H1 (cell line): Measurements from ENCODE around the gene WNT7A. TPM values are rescaled to one million over a fixed set of nuclear protein-coding genes. Genes with fewer than 3 reads are reported as not detected.

Source experiments
- CTCF ChIA-PET: fragments of 300-600 bp; sonication (Branson Sonifier 250); formaldehyde crosslinking; loops from one replicate; lab custom pipeline; 2021; ENCODE audit not compliant: partially characterized antibody; lab: Charles Lee
- POLR2A ChIA-PET: fragments of 300-600 bp; sonication (Branson Sonifier 250); formaldehyde crosslinking; loops from one replicate; lab custom pipeline; 2021; ENCODE audit warnings: inconsistent platforms; ENCODE audit not compliant: partially characterized antibody; lab: Charles Lee
- DNase-seq, 2 experiments: peaks; one replicate each; pipeline versions ENCODE4 v3.0.0 to v3.0.0-alpha.2; 2010 to 2022; ENCODE audit warnings: low spot score in 2 of 2, low read depth in 1 of 2, mixed read lengths in 1 of 2
- FAIRE-seq: peaks from 2 replicates; lab custom pipeline; 2011; peaks lifted over from hg19 to GRCh38; lab: Jason Lieb, UNC
- H2AFZ ChIP-seq: 2 replicates; pipeline ENCODE4 v1.8.1; 2012; ENCODE audit warnings: low read length, inconsistent platforms
- H2AK5ac ChIP-seq: 2 replicates; pipeline ENCODE4 v1.6.1; 2013; ENCODE audit warnings: low read depth, low read length
- H2BK120ac ChIP-seq: replicated peaks from 2 replicates; pipeline ENCODE3; 2013; ENCODE audit warnings: low read depth, low read length, inconsistent platforms
- H2BK12ac ChIP-seq: 2 replicates; pipeline ENCODE4 v1.6.1; 2013; ENCODE audit warnings: low read depth, low read length
- H2BK15ac ChIP-seq: 2 replicates; pipeline ENCODE4 v1.6.1; 2013; ENCODE audit warnings: low read length
- H2BK20ac ChIP-seq: 2 replicates; pipeline ENCODE4 v1.6.1; 2013; ENCODE audit warnings: low read length
- H2BK5ac ChIP-seq: 2 replicates; pipeline ENCODE4 v1.6.1; 2013; ENCODE audit warnings: low read depth, low read length
- H3K14ac ChIP-seq: 2 replicates; pipeline ENCODE4 v1.6.1; 2013; ENCODE audit warnings: inconsistent platforms; ENCODE audit not compliant: insufficient read length
- H3K18ac ChIP-seq: 2 replicates; pipeline ENCODE4 v1.6.1; 2013; ENCODE audit warnings: low read length; ENCODE audit errors: extremely low read depth
- H3K23ac ChIP-seq: 2 replicates; pipeline ENCODE4 v1.6.1; 2013; ENCODE audit warnings: inconsistent platforms; ENCODE audit not compliant: insufficient read length
- H3K23me2 ChIP-seq: 2 replicates; pipeline ENCODE4 v1.6.1; 2013; ENCODE audit warnings: low read depth, low read length
- H3K27ac ChIP-seq: 2 replicates; pipeline ENCODE4 v1.6.1; 2011; ENCODE audit warnings: low read depth, low read length, inconsistent platforms
- H3K27me3 ChIP-seq, 4 experiments: replicated peaks in 1 of 4; 1 replicate in 1 of 4; 2 replicates in 3 of 4; pipeline versions ENCODE4 v1.6.1 to v1.8.1; 2011 to 2013; ENCODE audit warnings: low read length in 3 of 4, mild to moderate bottlenecking in 3 of 4, inconsistent platforms in 2 of 4, mixed read lengths in 2 of 4, moderate library complexity in 1 of 4; ENCODE audit not compliant: control insufficient read depth in 3 of 4, insufficient read depth in 3 of 4; ENCODE audit errors: extremely low read depth in 1 of 4
- H3K36me3 ChIP-seq, 4 experiments: 2 replicates each; pipeline versions ENCODE4 v1.6.1 to v1.8.1; 2011 to 2013; ENCODE audit warnings: mild to moderate bottlenecking in 4 of 4, low read length in 3 of 4, moderate library complexity in 2 of 4, control low read depth in 1 of 4, inconsistent platforms in 1 of 4; ENCODE audit not compliant: insufficient read depth in 4 of 4, control insufficient read depth in 2 of 4
- H3K4ac ChIP-seq: replicated peaks from 2 replicates; pipeline ENCODE3; 2013; ENCODE audit warnings: low read length, low read depth, mixed read lengths, inconsistent platforms; ENCODE audit not compliant: insufficient read length
- H3K4me1 ChIP-seq, 4 experiments: replicated peaks in 1 of 4; 1 replicate in 1 of 4; 2 replicates in 3 of 4; pipeline versions ENCODE4 v1.6.1 to v1.8.1; 2011 to 2013; ENCODE audit warnings: low read length in 3 of 4, inconsistent platforms in 2 of 4, mixed read lengths in 1 of 4; ENCODE audit not compliant: insufficient read depth in 4 of 4, control insufficient read depth in 3 of 4
- H3K4me2 ChIP-seq, 2 experiments: 2 replicates each; pipeline versions ENCODE4 v1.6.1 to v1.8.1; 2011 to 2013; ENCODE audit warnings: low read depth in 2 of 2, low read length in 2 of 2, control low read depth in 1 of 2, inconsistent platforms in 1 of 2, mild to moderate bottlenecking in 1 of 2; ENCODE audit not compliant: insufficient read depth in 1 of 2
- H3K4me3 ChIP-seq, 4 experiments: fragments of 200-600, 300-600 bp in 1 of 4; sonication (generic), shearing (Covaris generic), sonication (Bioruptor Twin) in 1 of 4; 2 replicates each; pipeline versions ENCODE4 v1.5.1 to v1.8.1; 2011 to 2016; ENCODE audit warnings: low read length in 4 of 4, low read depth in 3 of 4, control low read depth in 2 of 4, inconsistent platforms in 2 of 4, mild to moderate bottlenecking in 2 of 4, mixed read lengths in 1 of 4, moderate library complexity in 1 of 4; ENCODE audit not compliant: insufficient read depth in 2 of 4; ENCODE audit errors: extremely low read depth in 1 of 4
- H3K56ac ChIP-seq: replicated peaks from 2 replicates; pipeline ENCODE3; 2013; ENCODE audit warnings: low read depth, mild to moderate bottlenecking, mixed read lengths, low read length, inconsistent platforms; ENCODE audit not compliant: insufficient read length
- H3K79me1 ChIP-seq: 2 replicates; pipeline ENCODE4 v1.6.1; 2013; ENCODE audit warnings: low read depth, low read length, control low read depth
- H3K79me2 ChIP-seq, 2 experiments: 2 replicates each; pipeline versions ENCODE4 v1.6.1 to v1.8.1; 2012 to 2013; ENCODE audit warnings: low read length in 2 of 2, mild to moderate bottlenecking in 2 of 2, inconsistent platforms in 1 of 2; ENCODE audit not compliant: insufficient read depth in 2 of 2, control insufficient read depth in 1 of 2
- H3K9ac ChIP-seq, 4 experiments: replicated peaks in 1 of 4; 1 replicate in 1 of 4; 2 replicates in 3 of 4; pipeline versions ENCODE4 v1.6.1 to v1.8.1; 2011 to 2013; ENCODE audit warnings: low read depth in 3 of 4, low read length in 3 of 4, control low read depth in 2 of 4, mild to moderate bottlenecking in 2 of 4, moderate library complexity in 2 of 4, inconsistent platforms in 1 of 4; ENCODE audit errors: extremely low read depth in 1 of 4
- H3K9me3 ChIP-seq, 2 experiments: 2 replicates each; pipeline versions ENCODE4 v1.6.1 to v1.8.1; 2012 to 2013; ENCODE audit warnings: mild to moderate bottlenecking in 2 of 2, moderate library complexity in 2 of 2, control low read depth in 1 of 2, inconsistent platforms in 1 of 2, low read depth in 1 of 2, low read length in 1 of 2, mixed read lengths in 1 of 2; ENCODE audit not compliant: insufficient read depth in 2 of 2
- H4K20me1 ChIP-seq, 2 experiments: replicated peaks in 1 of 2; 2 replicates each; pipeline versions ENCODE3 to v1.8.1; 2011 to 2013; ENCODE audit warnings: inconsistent platforms in 2 of 2, low read length in 2 of 2, mild to moderate bottlenecking in 1 of 2; ENCODE audit not compliant: insufficient read depth in 2 of 2, control insufficient read depth in 1 of 2
- H4K5ac ChIP-seq: 2 replicates; pipeline ENCODE4 v1.6.1; 2013; ENCODE audit warnings: low read length, low read depth, mixed read lengths, inconsistent platforms; ENCODE audit not compliant: insufficient read length
- H4K8ac ChIP-seq: 2 replicates; pipeline ENCODE4 v1.8.0; 2013; ENCODE audit warnings: mild to moderate bottlenecking, moderate library complexity, low read length, inconsistent platforms; ENCODE audit not compliant: insufficient read depth; ENCODE audit errors: extremely low read depth
- H4K91ac ChIP-seq: replicated peaks from 2 replicates; pipeline ENCODE3; 2013; ENCODE audit warnings: low read length, mixed read lengths, inconsistent platforms; ENCODE audit not compliant: insufficient read length
- CEBPB ChIP-seq: IDR thresholded peaks from 2 replicates; pipeline ENCODE4 v1.6.1; 2012; ENCODE audit warnings: low read depth, low read length
- CHD2 ChIP-seq: IDR thresholded peaks from 2 replicates; pipeline ENCODE4 v1.6.1; 2012; ENCODE audit warnings: low read length, improper control_type of control experiment
- E2F6 ChIP-seq: IDR thresholded peaks from 2 replicates; pipeline ENCODE4 v1.6.1; 2012; ENCODE audit warnings: inconsistent platforms
- EGR1 ChIP-seq: IDR thresholded peaks from 2 replicates; pipeline ENCODE4 v1.6.1; 2011; ENCODE audit warnings: low read depth, low read length, borderline replicate concordance
- GTF2F1 ChIP-seq: IDR thresholded peaks from 2 replicates; pipeline ENCODE4 v1.6.1; 2012; ENCODE audit warnings: low read depth, low read length, improper control_type of control experiment, borderline replicate concordance
- MAFK ChIP-seq: IDR thresholded peaks from 2 replicates; pipeline ENCODE4 v1.6.1; 2012; ENCODE audit warnings: low read depth, mild to moderate bottlenecking, improper control_type of control experiment, low read length
- POLR2A ChIP-seq, 2 experiments: IDR thresholded peaks; 1 replicate in 1 of 2; 2 replicates in 1 of 2; pipeline ENCODE4 v1.6.1; 2011; ENCODE audit warnings: low read depth in 2 of 2, low read length in 2 of 2, mild to moderate bottlenecking in 2 of 2; ENCODE audit errors: control extremely low read depth in 1 of 2
- TBP ChIP-seq: IDR thresholded peaks from 2 replicates; pipeline ENCODE4 v1.6.1; 2011; ENCODE audit warnings: low read depth, low read length, improper control_type of control experiment
- WGBS, 2 experiments: shearing (Covaris generic) in 1 of 2; methylation state at CpG; one replicate each; pipeline versions ENCODE4 v1.1.6 to v1.1.7; 2013 to 2015; ENCODE audit warnings: low lambda C conversion rate in 2 of 2, mixed read lengths in 2 of 2, inconsistent platforms in 1 of 2, low coverage in 1 of 2, missing lambda C conversion rate in 1 of 2; ENCODE audit not compliant: insufficient replicate concordance in 2 of 2, insufficient coverage in 1 of 2, insufficient read length in 1 of 2; ENCODE audit errors: extremely low coverage in 1 of 2, missing lambda C conversion rate in 1 of 2; 5-methylcytosine and 5-hydroxymethylcytosine counted together
- polyA plus RNA-seq, 7 experiments: library from polyadenylated mRNA; depleted of rRNA in 3 of 7; stranded (reverse) in 5 of 7; unstranded in 2 of 7; fragments of >200 nt in 5 of 7; fragments of 200-250 nt in 2 of 7; gene quantifications; 1 replicate in 5 of 7; 2 replicates in 1 of 7; 4 replicates in 1 of 7; pipeline versions ENCODE4 v1.2.1 to v1.2.3, GENCODE V29; 2011 to 2013; ENCODE audit warnings: missing spikeins in 2 of 7, mixed read lengths in 2 of 7
- total RNA-seq: library from RNA; stranded (reverse); fragmentation: NEBNext Ultra II Directional; extraction: Animal tissue kit (Norgen Biotek cat#: 25700); gene quantifications from 2 replicates; pipeline ENCODE4 v1.2.1, GENCODE V29; 2021

Gene WNT7A
- total and polyA plus RNA-seq, 2 of the 8 experiments (the other 6 are each of a cell fraction or from before 2014, with no cell fraction given), result 0.02 TPM; not detected in 1

GRCh38 chr3:13877911-13878280 is 2.0 kb downstream of the WNT7A start:
- 24% methylated on average over 3 of the region's 25 CpGs; no CpG with 5 or more reads in 1 of the 2 experiments for WGBS, 2 experiments
- H3K23me2 ChIP-seq, result peaks cover 19% of the 10 kb centered on the region; the same call in 1 of the 2 replicates
- H2BK20ac ChIP-seq, result no peak overlapping the region
- CTCF ChIA-PET, result interaction anchor here (19.2 kb wide), 1 partner anchor 213 kb away, joined by 765 read pairs; no protein-coding TSS in a partner anchor
- no peak overlapping the region for H3K14ac ChIP-seq
- H3K27me3 ChIP-seq, result peaks cover 56 to 92% (median 67%) of the 10 kb centered on the region in 4 experiments
- no peak overlapping the region for H2BK120ac ChIP-seq
- H3K9ac ChIP-seq, result no peak overlapping the region
- H3K36me3 ChIP-seq, result no peaks in the 10 kb centered on the region
- peak overlapping the region; percentile 87 to 98 for H3K4me2 ChIP-seq
- TF ChIP-seq TBP, result no peak
- TF ChIP-seq CHD2, result no peak
- no peak for TF ChIP-seq CEBPB
- TF ChIP-seq E2F6, result no peak
- no peak for TF ChIP-seq EGR1
- no peak for TF ChIP-seq MAFK
- TF ChIP-seq GTF2F1, result no peak
- no peak for TF ChIP-seq POLR2A (IDR thresholded peaks at IDR 0.05; ENCODE audit: control extremely low read depth in 1 of 2, low read depth in 2 of 2, low read length in 2 of 2)
- FAIRE-seq (no peak), DNase-seq (no peak)
- no peak overlapping the region for H2AK5ac ChIP-seq
- no peak overlapping the region for H2BK15ac ChIP-seq
- H3K4me3 ChIP-seq, result peak overlapping the region; percentile 26 to 65 (median 41); a peak in 5 of 8 replicates
- peaks cover 8 to 28% (median 8%) of the 10 kb centered on the region in 4 experiments for H3K4me1 ChIP-seq
- no peak overlapping the region for H4K5ac ChIP-seq
- no peak overlapping the region for H4K91ac ChIP-seq
- H3K56ac ChIP-seq, result no peak overlapping the region
- POLR2A ChIA-PET, result interaction anchor here (0.8 kb wide), 1 partner anchor 35 kb away, joined by 3 read pairs; no protein-coding TSS in a partner anchor
- peaks cover 3 to 6% of the 10 kb centered on the region in 2 experiments for H4K20me1 ChIP-seq
- H3K4ac ChIP-seq, result no peak overlapping the region
- no peak overlapping the region for H3K23ac ChIP-seq
- no peak overlapping the region for H2BK5ac ChIP-seq
- no peak overlapping the region for H3K18ac ChIP-seq
- H2BK12ac ChIP-seq, result no peak overlapping the region
- no peaks in the 10 kb centered on the region for H3K79me2 ChIP-seq
- no peaks in the 10 kb centered on the region for H3K79me1 ChIP-seq
- H3K9me3 ChIP-seq, result no peaks in the 10 kb centered on the region
- H4K8ac ChIP-seq, result no peak overlapping the region
- no peak overlapping the region for H3K27ac ChIP-seq
- H2AFZ ChIP-seq, result no peak overlapping the region
